Neural cell (in vitro differentiated cells): Measurements from ENCODE around the gene USP34. TPM values are rescaled to one million over a fixed set of nuclear protein-coding genes. Genes with fewer than 3 reads are reported as not detected.

Experiments used
- H2AFZ ChIP-seq: fragments of 200-600, 300-800 bp; sonication (generic), shearing (Covaris generic); 2 replicates; pipeline ENCODE4 v1.6.0; 2014; ENCODE audit warnings: low read depth, mild to moderate bottlenecking, antibody characterized with exemption, low read length, moderate library complexity
- H3F3A ChIP-seq: fragments of 200-600 bp; shearing (Covaris generic); 2 replicates; pipeline ENCODE4 v1.6.1; 2016; ENCODE audit warnings: mild to moderate bottlenecking, moderate library complexity, mixed read lengths, antibody characterized with exemption, low read length; ENCODE audit not compliant: insufficient read depth, poor library complexity, severe bottlenecking
- H3K27ac ChIP-seq: fragments of 200-600, 300-800 bp; sonication (generic), shearing (Covaris generic); 2 replicates; pipeline ENCODE4 v1.5.1; 2014; ENCODE audit warnings: mild to moderate bottlenecking, low read length, moderate library complexity
- H3K27me3 ChIP-seq: fragments of 300-800, 200-600 bp; sonication (generic), shearing (Covaris generic); 2 replicates; pipeline ENCODE4 v1.6.0; 2014; ENCODE audit warnings: mild to moderate bottlenecking, low read depth, low read length, moderate library complexity; ENCODE audit not compliant: insufficient read depth
- H3K36me3 ChIP-seq: fragments of 300-800, 200-600 bp; sonication (generic), shearing (Covaris generic); 2 replicates; pipeline ENCODE4 v1.5.1; 2014; ENCODE audit warnings: mild to moderate bottlenecking, antibody characterized with exemption, low read length, moderate library complexity; ENCODE audit not compliant: insufficient read depth
- H3K4me2 ChIP-seq: fragments of 300-800, 200-600 bp; sonication (generic), shearing (Covaris generic); 2 replicates; pipeline ENCODE4 v1.6.0; 2014; ENCODE audit warnings: mild to moderate bottlenecking, low read length
- H3K4me3 ChIP-seq: fragments of 300-800, 200-600 bp; sonication (generic), shearing (Covaris generic); 2 replicates; pipeline ENCODE4 v1.5.1; 2014; ENCODE audit warnings: mild to moderate bottlenecking, low read length, moderate library complexity
- H3K79me2 ChIP-seq: fragments of 200-600 bp; shearing (Covaris generic); replicated peaks from 2 replicates; pipeline ENCODE4 v1.6.0; 2014; ENCODE audit warnings: mild to moderate bottlenecking, low read length, moderate library complexity; ENCODE audit not compliant: insufficient read depth
- H3K9ac ChIP-seq: fragments of 300-800, 200-600 bp; sonication (generic), shearing (Covaris generic); 2 replicates; pipeline ENCODE4 v1.6.1; 2016; ENCODE audit warnings: mild to moderate bottlenecking, low read length, mixed read lengths
- H3K9me2 ChIP-seq: fragments of 200-600 bp; shearing (Covaris generic); 2 replicates; pipeline ENCODE4 v1.6.1; 2016; ENCODE audit warnings: mild to moderate bottlenecking, low read length, mixed read lengths; ENCODE audit not compliant: insufficient read depth
- H3K9me3 ChIP-seq: fragments of 200-600, 300-800 bp; sonication (generic), shearing (Covaris generic); 2 replicates; pipeline ENCODE4 v1.6.1; 2016; ENCODE audit warnings: mild to moderate bottlenecking, mixed run types, low read length, moderate library complexity, mixed read lengths
- H4K20me1 ChIP-seq: fragments of 200-600 bp; shearing (Covaris generic); 2 replicates; pipeline ENCODE4 v1.6.1; 2016; ENCODE audit warnings: mild to moderate bottlenecking, mixed run types; ENCODE audit not compliant: insufficient read depth
- EP300 ChIP-seq: fragments of 450-650 bp; conservative IDR thresholded peaks from 2 replicates; pipeline ENCODE4 v1.6.1; 2014; ENCODE audit warnings: antibody characterized with exemption, mild to moderate bottlenecking, moderate library complexity; ENCODE audit not compliant: poor library complexity, severe bottlenecking
- EZH2 ChIP-seq: fragments of 200-600, 300-800 bp; shearing (Covaris generic), sonication (generic); IDR thresholded peaks from 2 replicates; pipeline ENCODE4 v1.6.1; 2014; ENCODE audit warnings: antibody characterized with exemption, low read length, borderline replicate concordance, mild to moderate bottlenecking; ENCODE audit not compliant: insufficient read depth, poor library complexity, severe bottlenecking
- MXI1 ChIP-seq: fragments of 450-650 bp; conservative IDR thresholded peaks from 2 replicates; pipeline ENCODE4 v1.6.1; 2014; ENCODE audit warnings: antibody characterized with exemption, mild to moderate bottlenecking; ENCODE audit not compliant: poor library complexity, severe bottlenecking
- POLR2AphosphoS5 ChIP-seq: IDR thresholded peaks from 2 replicates; pipeline ENCODE4 v1.6.1; 2012
- RAD21 ChIP-seq: fragments of 450-650 bp; conservative IDR thresholded peaks from 2 replicates; pipeline ENCODE4 v1.6.1; 2014; ENCODE audit warnings: antibody characterized with exemption, mild to moderate bottlenecking, moderate library complexity
- SMC3 ChIP-seq: fragments of 450-650 bp; conservative IDR thresholded peaks from 2 replicates; pipeline ENCODE4 v1.6.1; 2014; ENCODE audit warnings: antibody characterized with exemption, mild to moderate bottlenecking, moderate library complexity; ENCODE audit not compliant: poor library complexity
- TAF1 ChIP-seq: IDR thresholded peaks from 2 replicates; pipeline ENCODE4 v1.6.1; 2012; ENCODE audit warnings: low read depth
- polyA plus RNA-seq: library from polyadenylated mRNA; depleted of rRNA; stranded (reverse); fragments of >200 nt; gene quantifications from 2 replicates; pipeline ENCODE4 v1.2.3, GENCODE V29; 2014
- TF ChIP-seq, protein P1 (sequence below): fragments of 450-650 bp; IDR thresholded peaks from 2 replicates; pipeline ENCODE4 v1.5.1; 2014; ENCODE audit warnings: antibody characterized with exemption, mild to moderate bottlenecking, moderate library complexity; ENCODE audit not compliant: poor library complexity, severe bottlenecking
- TF ChIP-seq, protein P2 (sequence below): IDR thresholded peaks from 2 replicates; pipeline ENCODE4 v1.6.1; 2012; ENCODE audit warnings: borderline replicate concordance

USP34 gene
- polyA plus RNA-seq, 1 donor from 2014 or later: 87.9 TPM

DNA sequence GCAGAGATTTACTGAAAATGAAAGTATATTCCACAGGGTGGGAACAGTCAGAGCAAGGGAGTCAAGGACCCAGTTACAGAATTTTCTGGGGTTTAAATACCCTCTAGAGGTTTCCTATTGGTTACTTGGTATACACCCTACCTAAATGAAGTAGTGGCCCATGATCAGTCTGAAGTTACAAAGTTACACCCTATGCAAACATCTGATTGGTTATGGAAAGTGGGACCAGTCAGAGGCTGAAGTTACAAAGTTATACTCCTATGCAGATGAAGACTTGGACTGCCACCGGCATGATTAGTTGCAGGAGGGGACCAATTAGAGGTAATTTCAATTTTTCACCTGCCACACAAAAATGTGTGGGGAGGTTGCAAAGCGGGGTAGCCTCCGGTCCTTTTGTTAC is 56.2 kb downstream of the USP34 start:
- H3K36me3 ChIP-seq: no peaks in the 10 kb centered on the region
- no peak overlapping the region for H3K27ac ChIP-seq
- no peaks in the 10 kb centered on the region for H3F3A ChIP-seq
- H3K9me2 ChIP-seq: no peaks in the 10 kb centered on the region
- H3K9me3 ChIP-seq: no peaks in the 10 kb centered on the region
- H3K27me3 ChIP-seq: no peaks in the 10 kb centered on the region
- no peak for TF ChIP-seq EP300
- TF ChIP-seq SMC3: no peak
- TF ChIP-seq, protein P1, sequence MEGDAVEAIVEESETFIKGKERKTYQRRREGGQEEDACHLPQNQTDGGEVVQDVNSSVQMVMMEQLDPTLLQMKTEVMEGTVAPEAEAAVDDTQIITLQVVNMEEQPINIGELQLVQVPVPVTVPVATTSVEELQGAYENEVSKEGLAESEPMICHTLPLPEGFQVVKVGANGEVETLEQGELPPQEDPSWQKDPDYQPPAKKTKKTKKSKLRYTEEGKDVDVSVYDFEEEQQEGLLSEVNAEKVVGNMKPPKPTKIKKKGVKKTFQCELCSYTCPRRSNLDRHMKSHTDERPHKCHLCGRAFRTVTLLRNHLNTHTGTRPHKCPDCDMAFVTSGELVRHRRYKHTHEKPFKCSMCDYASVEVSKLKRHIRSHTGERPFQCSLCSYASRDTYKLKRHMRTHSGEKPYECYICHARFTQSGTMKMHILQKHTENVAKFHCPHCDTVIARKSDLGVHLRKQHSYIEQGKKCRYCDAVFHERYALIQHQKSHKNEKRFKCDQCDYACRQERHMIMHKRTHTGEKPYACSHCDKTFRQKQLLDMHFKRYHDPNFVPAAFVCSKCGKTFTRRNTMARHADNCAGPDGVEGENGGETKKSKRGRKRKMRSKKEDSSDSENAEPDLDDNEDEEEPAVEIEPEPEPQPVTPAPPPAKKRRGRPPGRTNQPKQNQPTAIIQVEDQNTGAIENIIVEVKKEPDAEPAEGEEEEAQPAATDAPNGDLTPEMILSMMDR: no peak
- TF ChIP-seq, protein P2, sequence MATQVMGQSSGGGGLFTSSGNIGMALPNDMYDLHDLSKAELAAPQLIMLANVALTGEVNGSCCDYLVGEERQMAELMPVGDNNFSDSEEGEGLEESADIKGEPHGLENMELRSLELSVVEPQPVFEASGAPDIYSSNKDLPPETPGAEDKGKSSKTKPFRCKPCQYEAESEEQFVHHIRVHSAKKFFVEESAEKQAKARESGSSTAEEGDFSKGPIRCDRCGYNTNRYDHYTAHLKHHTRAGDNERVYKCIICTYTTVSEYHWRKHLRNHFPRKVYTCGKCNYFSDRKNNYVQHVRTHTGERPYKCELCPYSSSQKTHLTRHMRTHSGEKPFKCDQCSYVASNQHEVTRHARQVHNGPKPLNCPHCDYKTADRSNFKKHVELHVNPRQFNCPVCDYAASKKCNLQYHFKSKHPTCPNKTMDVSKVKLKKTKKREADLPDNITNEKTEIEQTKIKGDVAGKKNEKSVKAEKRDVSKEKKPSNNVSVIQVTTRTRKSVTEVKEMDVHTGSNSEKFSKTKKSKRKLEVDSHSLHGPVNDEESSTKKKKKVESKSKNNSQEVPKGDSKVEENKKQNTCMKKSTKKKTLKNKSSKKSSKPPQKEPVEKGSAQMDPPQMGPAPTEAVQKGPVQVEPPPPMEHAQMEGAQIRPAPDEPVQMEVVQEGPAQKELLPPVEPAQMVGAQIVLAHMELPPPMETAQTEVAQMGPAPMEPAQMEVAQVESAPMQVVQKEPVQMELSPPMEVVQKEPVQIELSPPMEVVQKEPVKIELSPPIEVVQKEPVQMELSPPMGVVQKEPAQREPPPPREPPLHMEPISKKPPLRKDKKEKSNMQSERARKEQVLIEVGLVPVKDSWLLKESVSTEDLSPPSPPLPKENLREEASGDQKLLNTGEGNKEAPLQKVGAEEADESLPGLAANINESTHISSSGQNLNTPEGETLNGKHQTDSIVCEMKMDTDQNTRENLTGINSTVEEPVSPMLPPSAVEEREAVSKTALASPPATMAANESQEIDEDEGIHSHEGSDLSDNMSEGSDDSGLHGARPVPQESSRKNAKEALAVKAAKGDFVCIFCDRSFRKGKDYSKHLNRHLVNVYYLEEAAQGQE: no peak
- TF ChIP-seq RAD21: no peak
- no peak for TF ChIP-seq TAF1
- H4K20me1 ChIP-seq: no peaks in the 10 kb centered on the region
- no peaks in the 10 kb centered on the region for H3K79me2 ChIP-seq
- no peak overlapping the region for H3K4me3 ChIP-seq
- no peak overlapping the region for H3K9ac ChIP-seq
- H2AFZ ChIP-seq: no peak overlapping the region
- H3K4me2 ChIP-seq: no peak overlapping the region

- no peak overlapping the region for H3K4me2 ChIP-seq
- no peaks in the 10 kb centered on the region for H4K20me1 ChIP-seq
- no peaks in the 10 kb centered on the region for H3K27me3 ChIP-seq
- no peaks in the 10 kb centered on the region for H3F3A ChIP-seq
- H3K27ac ChIP-seq: no peak overlapping the region
- TF ChIP-seq EP300 (no peak), EZH2 (no peak), MXI1 (no peak), SMC3 (no peak), RAD21 (no peak), TAF1 (no peak), POLR2AphosphoS5 (no peak)
- TF ChIP-seq, protein P1: no peak
- TF ChIP-seq, protein P2: no peak
- H3K9me3 ChIP-seq: no peaks in the 10 kb centered on the region
- no peaks in the 10 kb centered on the region for H3K36me3 ChIP-seq
- no peaks in the 10 kb centered on the region for H3K9me2 ChIP-seq
- no peak overlapping the region for H3K4me3 ChIP-seq
- no peak overlapping the region for H2AFZ ChIP-seq
- H3K79me2 ChIP-seq: peaks cover 2% of the 10 kb centered on the region
- H3K9ac ChIP-seq: no peak overlapping the region
Observed at GRCh38 chr2:61411109-61411508, 59.8 kb downstream of the USP34 start.
